ENCODE results near the gene TOP2B. TPM values are rescaled to one million over a fixed set of nuclear protein-coding genes. Genes with fewer than 3 reads are reported as not detected.

The TOP2B gene
- total and polyA plus RNA-seq, 9 of the 15 experiments (the other 6 are each of a cell fraction or from before 2014, with no cell fraction given), result 45.3 to 186 (median 134) TPM

DNA sequence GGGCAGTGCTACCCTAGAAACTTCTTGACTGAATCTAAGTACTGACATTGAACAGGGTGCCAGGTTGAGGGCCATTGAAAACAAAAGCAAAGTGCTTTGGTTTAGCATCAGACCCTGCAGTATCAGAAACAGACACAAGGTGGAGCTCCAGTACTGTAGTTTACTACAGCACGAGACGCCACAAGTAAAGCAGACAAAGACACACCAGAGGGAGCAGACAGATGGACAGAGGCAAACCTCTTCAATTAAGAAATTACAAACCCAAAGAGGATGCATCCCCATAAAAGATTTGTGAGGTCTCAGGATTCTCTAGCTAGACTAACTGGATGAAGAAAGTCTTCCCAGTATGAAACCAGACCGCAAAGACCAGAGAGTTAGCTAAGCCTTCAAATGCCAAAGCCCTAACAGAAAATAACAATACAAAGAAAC, 16.6 kb downstream of the TOP2B start (continued):
- no peak for TF ChIP-seq ZNF3 (CRISPR knock-in tag; IDR thresholded peaks at IDR 0.05)
- TF ChIP-seq PPARD (CRISPR knock-in tag; IDR thresholded peaks at IDR 0.05), result no peak
- TF ChIP-seq CBX3 (IDR thresholded peaks at IDR 0.05; ENCODE audit: borderline replicate concordance in 1 of 2, low read length in 2 of 2), result peak in 1 of 2 experiments; percentile 50; a peak in 1 of 3 replicates
- TF ChIP-seq ZNF212 (CRISPR knock-in tag; IDR thresholded peaks at IDR 0.05), result no peak
- TF ChIP-seq NELFE (IDR thresholded peaks at IDR 0.05; ENCODE audit: insufficient read depth, insufficient read length), result no peak
- 0 out of 2 replicates have a peak, but pooled peaks have one; percentile 8 for TF ChIP-seq MYC (IDR thresholded peaks at IDR 0.05; ENCODE audit: low read depth, low read length)
- no peak for TF ChIP-seq MYC (CRISPR knock-in tag; IDR thresholded peaks at IDR 0.05; ENCODE audit: borderline replicate concordance, low read depth)
- TF ChIP-seq NR2F6 (CRISPR knock-in tag; IDR thresholded peaks at IDR 0.05), result no peak
- TF ChIP-seq SOX6 (IDR thresholded peaks at IDR 0.05), result peak; percentile 49; the same call in 1 of the 2 replicates
- TF ChIP-seq, protein P1, sequence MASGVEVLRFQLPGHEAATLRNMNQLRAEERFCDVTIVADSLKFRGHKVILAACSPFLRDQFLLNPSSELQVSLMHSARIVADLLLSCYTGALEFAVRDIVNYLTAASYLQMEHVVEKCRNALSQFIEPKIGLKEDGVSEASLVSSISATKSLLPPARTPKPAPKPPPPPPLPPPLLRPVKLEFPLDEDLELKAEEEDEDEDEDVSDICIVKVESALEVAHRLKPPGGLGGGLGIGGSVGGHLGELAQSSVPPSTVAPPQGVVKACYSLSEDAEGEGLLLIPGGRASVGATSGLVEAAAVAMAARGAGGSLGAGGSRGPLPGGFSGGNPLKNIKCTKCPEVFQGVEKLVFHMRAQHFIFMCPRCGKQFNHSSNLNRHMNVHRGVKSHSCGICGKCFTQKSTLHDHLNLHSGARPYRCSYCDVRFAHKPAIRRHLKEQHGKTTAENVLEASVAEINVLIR (CRISPR knock-in tag; IDR thresholded peaks at IDR 0.05), result no peak
- TF ChIP-seq, protein P2, sequence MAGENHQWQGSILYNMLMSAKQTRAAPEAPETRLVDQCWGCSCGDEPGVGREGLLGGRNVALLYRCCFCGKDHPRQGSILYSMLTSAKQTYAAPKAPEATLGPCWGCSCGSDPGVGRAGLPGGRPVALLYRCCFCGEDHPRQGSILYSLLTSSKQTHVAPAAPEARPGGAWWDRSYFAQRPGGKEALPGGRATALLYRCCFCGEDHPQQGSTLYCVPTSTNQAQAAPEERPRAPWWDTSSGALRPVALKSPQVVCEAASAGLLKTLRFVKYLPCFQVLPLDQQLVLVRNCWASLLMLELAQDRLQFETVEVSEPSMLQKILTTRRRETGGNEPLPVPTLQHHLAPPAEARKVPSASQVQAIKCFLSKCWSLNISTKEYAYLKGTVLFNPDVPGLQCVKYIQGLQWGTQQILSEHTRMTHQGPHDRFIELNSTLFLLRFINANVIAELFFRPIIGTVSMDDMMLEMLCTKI (IDR thresholded peaks at IDR 0.05; ENCODE audit: partially characterized antibody), result no peak
- TF ChIP-seq CC2D1A (IDR thresholded peaks at IDR 0.05), result peak; percentile 76
- TF ChIP-seq, protein P3, sequence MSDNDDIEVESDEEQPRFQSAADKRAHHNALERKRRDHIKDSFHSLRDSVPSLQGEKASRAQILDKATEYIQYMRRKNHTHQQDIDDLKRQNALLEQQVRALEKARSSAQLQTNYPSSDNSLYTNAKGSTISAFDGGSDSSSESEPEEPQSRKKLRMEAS (CRISPR knock-in tag; IDR thresholded peaks at IDR 0.05), result no peak
- peak; percentile 89 for TF ChIP-seq SMC3 (conservative IDR thresholded peaks at IDR 0.05; ENCODE audit: insufficient read depth, low read depth, low read length)
- TF ChIP-seq MCM2 (IDR thresholded peaks at IDR 0.05; ENCODE audit: low read depth), result no peak
- no peak for TF ChIP-seq TRIM28 (IDR thresholded peaks at IDR 0.05)
- no peak for TF ChIP-seq BMI1 (IDR thresholded peaks at IDR 0.05; ENCODE audit: low read length)
